LNCaP clone FGC (cell line): Measurements from ENCODE around the gene AQP12B.
"Not testable (repeated sequence)": the region's sequence is repeated elsewhere in the genome, so short reads cannot be mapped to it uniquely, and the experiment has no call there.

Experiments used
- DNase-seq: peaks from one replicate; pipeline ENCODE4 v3.0.0-alpha.2; 2011; ENCODE audit warnings: low read depth
- H3K4me3 ChIP-seq: 2 replicates; pipeline ENCODE4 v1.5.1; 2011; ENCODE audit warnings: mild to moderate bottlenecking, low read depth, low read length, control low read depth
- TF ChIP-seq, protein P1 (sequence below): IDR thresholded peaks from 2 replicates; pipeline ENCODE4 v1.5.1; 2012; ENCODE audit warnings: mild to moderate bottlenecking; ENCODE audit not compliant: control insufficient read depth, insufficient read depth; ENCODE audit errors: extremely low read depth

AQP12B gene

DNA sequence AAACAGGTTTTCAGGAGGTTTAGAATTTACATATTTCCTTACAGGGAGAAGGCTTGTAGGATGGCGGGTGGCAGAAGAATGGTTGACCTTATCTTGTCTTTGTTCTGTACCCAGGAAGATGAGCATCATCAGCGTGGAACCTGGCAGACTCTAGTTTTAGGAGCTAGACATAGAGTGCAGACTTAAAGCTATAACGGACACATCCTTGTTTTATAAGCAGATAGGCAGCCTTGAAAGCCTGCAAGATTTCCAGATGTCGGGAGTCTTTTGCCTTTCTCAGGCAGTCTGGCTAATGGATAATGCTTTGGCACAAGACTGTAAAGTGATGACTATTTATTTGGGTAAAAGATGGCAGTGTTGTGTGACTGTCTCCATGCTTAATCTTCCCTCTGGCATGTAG lies 11.7 kb downstream of the AQP12B start:
- no peak for DNase-seq
- TF ChIP-seq, protein P1, sequence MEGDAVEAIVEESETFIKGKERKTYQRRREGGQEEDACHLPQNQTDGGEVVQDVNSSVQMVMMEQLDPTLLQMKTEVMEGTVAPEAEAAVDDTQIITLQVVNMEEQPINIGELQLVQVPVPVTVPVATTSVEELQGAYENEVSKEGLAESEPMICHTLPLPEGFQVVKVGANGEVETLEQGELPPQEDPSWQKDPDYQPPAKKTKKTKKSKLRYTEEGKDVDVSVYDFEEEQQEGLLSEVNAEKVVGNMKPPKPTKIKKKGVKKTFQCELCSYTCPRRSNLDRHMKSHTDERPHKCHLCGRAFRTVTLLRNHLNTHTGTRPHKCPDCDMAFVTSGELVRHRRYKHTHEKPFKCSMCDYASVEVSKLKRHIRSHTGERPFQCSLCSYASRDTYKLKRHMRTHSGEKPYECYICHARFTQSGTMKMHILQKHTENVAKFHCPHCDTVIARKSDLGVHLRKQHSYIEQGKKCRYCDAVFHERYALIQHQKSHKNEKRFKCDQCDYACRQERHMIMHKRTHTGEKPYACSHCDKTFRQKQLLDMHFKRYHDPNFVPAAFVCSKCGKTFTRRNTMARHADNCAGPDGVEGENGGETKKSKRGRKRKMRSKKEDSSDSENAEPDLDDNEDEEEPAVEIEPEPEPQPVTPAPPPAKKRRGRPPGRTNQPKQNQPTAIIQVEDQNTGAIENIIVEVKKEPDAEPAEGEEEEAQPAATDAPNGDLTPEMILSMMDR = no peak
- no peak overlapping the region for H3K4me3 ChIP-seq

- H3K4me3 ChIP-seq = no peak overlapping the region
- TF ChIP-seq, protein P1 = no peak
- DNase-seq = no peak
These were observed 12.3 kb downstream of the AQP12B start for GRCh38 chr2:240670402-240670801.

DNA sequence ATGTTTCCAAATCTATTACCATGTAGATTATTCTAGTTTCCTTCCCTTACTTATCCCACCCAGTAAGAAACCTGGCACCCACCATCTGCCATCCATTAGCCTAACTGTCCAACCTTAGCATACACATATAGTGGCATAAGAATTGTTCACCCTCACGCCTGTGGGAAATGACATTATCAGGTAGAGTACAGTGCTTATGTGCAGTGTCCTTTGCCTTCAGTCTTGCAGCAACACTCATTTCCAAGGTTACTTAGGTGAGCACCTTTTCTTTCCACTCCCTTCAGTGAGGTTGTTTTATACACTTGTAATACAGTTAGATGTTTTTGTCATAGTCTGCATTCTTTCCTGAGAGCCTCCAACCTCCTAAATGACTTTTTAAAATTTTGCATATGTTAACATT lies 18.1 kb downstream of the AQP12B start:
- TF ChIP-seq, protein P1 = no peak
- DNase-seq = no peak
- no peak overlapping the region for H3K4me3 ChIP-seq

DNA sequence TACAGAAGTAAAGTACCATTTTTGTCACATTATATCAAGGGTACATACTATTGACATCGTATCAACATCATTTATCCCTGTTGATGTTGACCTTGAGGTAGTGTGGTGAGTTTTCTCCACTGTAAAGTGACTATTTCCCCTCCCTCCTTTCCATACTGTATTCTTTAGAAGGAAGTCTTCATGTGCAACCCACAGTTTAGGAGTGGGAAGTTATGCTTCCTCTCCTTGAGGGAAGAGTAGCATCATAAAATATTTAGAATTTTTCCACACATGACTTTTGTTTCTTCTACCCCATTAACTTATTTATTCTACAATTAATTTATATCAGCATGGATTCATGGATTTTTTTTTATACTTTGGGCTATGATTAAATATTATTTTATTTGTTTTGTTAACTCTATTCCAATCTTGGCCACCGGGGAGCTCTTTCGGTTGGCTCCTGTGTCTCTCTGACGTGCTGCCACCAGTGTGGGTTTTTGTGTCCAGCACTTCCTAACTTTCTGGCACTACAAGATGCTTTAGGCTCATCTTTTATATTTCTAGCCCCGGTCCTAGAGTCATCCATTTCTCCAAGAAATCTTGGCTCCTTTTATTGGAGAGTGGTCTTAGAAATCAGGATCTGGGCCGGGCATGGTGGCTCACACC lies 19.0 kb downstream of the AQP12B start:
- H3K4me3 ChIP-seq = no peak overlapping the region
- DNase-seq = no peak
- TF ChIP-seq, protein P1 = no peak

GRCh38 chr2:240662681-240663080 lies 20.0 kb downstream of the AQP12B start:
- H3K4me3 ChIP-seq = no peak overlapping the region
- TF ChIP-seq, protein P1 = no peak
- no peak for DNase-seq

GRCh38 chr2:240659883-240660282 lies 22.8 kb downstream of the AQP12B start:
- H3K4me3 ChIP-seq, DNase-seq: not testable (repeated sequence)

DNA sequence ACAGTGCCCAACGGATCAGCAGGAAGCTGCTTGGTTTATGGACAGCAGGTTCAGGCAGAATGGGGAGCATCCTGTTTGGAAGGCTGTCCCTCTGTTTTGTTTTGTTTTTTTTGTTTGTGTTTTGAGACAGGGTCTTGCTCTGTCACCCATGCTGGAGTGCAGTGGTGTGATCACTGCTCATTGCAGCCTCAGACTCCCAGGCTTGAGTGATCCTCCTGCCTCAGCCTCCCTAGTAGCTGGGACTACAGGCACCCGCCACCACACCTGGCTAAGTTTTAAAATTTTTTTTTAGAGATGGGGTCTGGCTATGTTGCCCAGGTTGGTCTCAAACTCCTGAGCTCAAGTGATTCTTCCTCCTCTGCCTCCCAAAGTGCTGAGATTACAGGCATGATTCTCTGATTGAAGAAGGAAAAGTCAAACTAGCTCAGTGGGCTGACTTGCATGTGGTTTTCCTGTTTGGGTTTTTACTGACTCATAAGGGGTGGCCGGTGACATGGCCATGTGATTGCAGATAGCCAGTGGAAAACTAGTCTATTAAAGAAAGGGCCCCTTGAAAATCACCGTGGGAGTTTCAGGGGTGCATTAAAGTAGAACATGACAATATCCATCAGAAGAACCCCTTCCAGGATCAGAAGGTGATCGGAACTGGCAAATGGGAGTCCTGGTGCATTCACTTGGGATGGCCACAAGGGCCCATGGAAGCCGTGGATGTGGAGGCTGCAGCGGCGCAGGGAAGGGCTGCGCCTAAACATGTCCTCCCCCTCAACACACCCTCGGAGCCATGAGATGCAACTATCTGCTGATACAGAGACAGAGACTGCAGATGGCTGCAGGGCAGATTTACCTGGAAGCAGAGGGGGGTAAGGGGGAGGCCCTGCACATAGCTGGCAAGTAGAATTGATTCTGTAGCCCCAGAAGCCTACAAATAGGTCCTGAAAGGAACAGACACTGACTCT lies 26.5 kb downstream of the AQP12B start:
- DNase-seq = no peak
- no peak overlapping the region for H3K4me3 ChIP-seq
- TF ChIP-seq, protein P1 = no peak
